Measurements from ENCODE around the gene NDRG3.

Gene NDRG3

GRCh38 chr20:36687850-36688249 is 58.0 kb downstream of the NDRG3 start:
- peaks cover 7% of the 10 kb centered on the region for H3K36me3 Mint-ChIP-seq (ENCODE audit: low read depth)
- H3K9me3 Mint-ChIP-seq, result no peaks in the 10 kb centered on the region
- TF ChIP-seq, protein P1, sequence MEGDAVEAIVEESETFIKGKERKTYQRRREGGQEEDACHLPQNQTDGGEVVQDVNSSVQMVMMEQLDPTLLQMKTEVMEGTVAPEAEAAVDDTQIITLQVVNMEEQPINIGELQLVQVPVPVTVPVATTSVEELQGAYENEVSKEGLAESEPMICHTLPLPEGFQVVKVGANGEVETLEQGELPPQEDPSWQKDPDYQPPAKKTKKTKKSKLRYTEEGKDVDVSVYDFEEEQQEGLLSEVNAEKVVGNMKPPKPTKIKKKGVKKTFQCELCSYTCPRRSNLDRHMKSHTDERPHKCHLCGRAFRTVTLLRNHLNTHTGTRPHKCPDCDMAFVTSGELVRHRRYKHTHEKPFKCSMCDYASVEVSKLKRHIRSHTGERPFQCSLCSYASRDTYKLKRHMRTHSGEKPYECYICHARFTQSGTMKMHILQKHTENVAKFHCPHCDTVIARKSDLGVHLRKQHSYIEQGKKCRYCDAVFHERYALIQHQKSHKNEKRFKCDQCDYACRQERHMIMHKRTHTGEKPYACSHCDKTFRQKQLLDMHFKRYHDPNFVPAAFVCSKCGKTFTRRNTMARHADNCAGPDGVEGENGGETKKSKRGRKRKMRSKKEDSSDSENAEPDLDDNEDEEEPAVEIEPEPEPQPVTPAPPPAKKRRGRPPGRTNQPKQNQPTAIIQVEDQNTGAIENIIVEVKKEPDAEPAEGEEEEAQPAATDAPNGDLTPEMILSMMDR (IDR thresholded peaks at IDR 0.05; ENCODE audit: unreplicated experiment in 3 of 3), result no peak
- no peaks in the 10 kb centered on the region for H3K4me1 Mint-ChIP-seq
- H3K27me3 Mint-ChIP-seq (ENCODE audit: low read depth), result no peaks in the 10 kb centered on the region
- no peak overlapping the region for H3K27ac Mint-ChIP-seq
- no peak overlapping the region for H3K4me3 Mint-ChIP-seq

DNA sequence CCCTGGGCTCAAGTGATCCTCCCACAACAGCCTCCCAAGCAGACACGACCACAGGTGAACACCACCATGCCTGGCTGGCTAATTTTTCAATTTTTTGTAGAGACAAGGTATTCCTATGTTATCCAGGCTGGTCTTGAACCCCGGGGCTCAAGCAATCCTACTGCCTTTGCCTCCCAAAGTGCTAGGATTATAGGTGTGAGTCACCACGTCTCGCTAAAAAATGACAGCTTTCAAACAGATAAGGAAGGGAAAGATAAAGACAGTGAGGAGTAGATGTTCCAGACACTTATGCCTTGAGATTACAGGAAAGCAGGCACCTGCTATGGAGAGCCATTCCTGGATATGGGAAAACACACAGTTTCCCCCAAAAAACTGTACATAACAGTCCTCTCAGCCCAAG is 58.9 kb downstream of the NDRG3 start:
- H3K36me3 Mint-ChIP-seq (ENCODE audit: low read depth), result peaks cover 13% of the 10 kb centered on the region
- H3K27ac Mint-ChIP-seq, result no peak overlapping the region
- H3K4me3 Mint-ChIP-seq, result no peak overlapping the region
- TF ChIP-seq, protein P1 (IDR thresholded peaks at IDR 0.05; ENCODE audit: unreplicated experiment in 3 of 3), result no peak
- no peaks in the 10 kb centered on the region for H3K27me3 Mint-ChIP-seq (ENCODE audit: low read depth)
- H3K9me3 Mint-ChIP-seq, result no peaks in the 10 kb centered on the region
- H3K4me1 Mint-ChIP-seq, result no peaks in the 10 kb centered on the region

GRCh38 chr20:36686504-36686903 is 59.4 kb downstream of the NDRG3 start:
- H3K4me1 Mint-ChIP-seq, result no peaks in the 10 kb centered on the region
- no peaks in the 10 kb centered on the region for H3K27me3 Mint-ChIP-seq (ENCODE audit: low read depth)
- H3K36me3 Mint-ChIP-seq (ENCODE audit: low read depth), result peaks cover 15% of the 10 kb centered on the region
- no peak overlapping the region for H3K4me3 Mint-ChIP-seq
- no peaks in the 10 kb centered on the region for H3K9me3 Mint-ChIP-seq
- TF ChIP-seq, protein P1 (IDR thresholded peaks at IDR 0.05; ENCODE audit: unreplicated experiment in 3 of 3), result no peak
- no peak overlapping the region for H3K27ac Mint-ChIP-seq

- no peaks in the 10 kb centered on the region for H3K4me1 Mint-ChIP-seq
- H3K9me3 Mint-ChIP-seq, result no peaks in the 10 kb centered on the region
- H3K4me3 Mint-ChIP-seq, result no peak overlapping the region
- H3K27me3 Mint-ChIP-seq (ENCODE audit: low read depth), result no peaks in the 10 kb centered on the region
- H3K36me3 Mint-ChIP-seq (ENCODE audit: low read depth), result peaks cover 26% of the 10 kb centered on the region
- TF ChIP-seq, protein P1 (IDR thresholded peaks at IDR 0.05; ENCODE audit: unreplicated experiment in 3 of 3), result no peak
- H3K27ac Mint-ChIP-seq, result no peak overlapping the region
Observed at GRCh38 chr20:36684747-36685146, 61.1 kb downstream of the NDRG3 start.

DNA sequence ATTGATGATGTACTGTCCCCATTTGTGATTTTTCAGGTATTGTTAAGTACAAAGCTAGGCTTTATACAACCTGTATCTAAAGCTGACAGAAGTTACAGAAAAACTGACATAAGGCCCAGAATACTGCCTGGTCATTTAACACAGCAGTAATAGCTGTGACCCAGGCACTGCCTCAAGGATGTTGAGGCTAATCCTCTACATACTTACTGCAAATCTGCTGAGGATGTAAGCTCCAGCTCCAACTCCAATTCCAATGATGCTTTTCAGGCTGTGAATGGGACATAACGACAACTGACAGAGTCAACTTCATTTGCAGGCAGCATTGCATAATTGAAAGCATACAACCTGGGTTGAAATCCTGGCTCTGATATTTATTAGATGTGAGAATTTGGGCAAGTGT is 63.6 kb downstream of the NDRG3 start:
- Mint-ChIP-seq H3K36me3 (ENCODE audit: low read depth) (peaks cover 40% of the 10 kb centered on the region), H3K9me3 (no peaks in the 10 kb centered on the region), H3K27ac (no peak overlapping the region), H3K4me3 (no peak overlapping the region), H3K4me1 (peaks cover 8% of the 10 kb centered on the region), H3K27me3 (ENCODE audit: low read depth) (no peaks in the 10 kb centered on the region)
- TF ChIP-seq, protein P1 (IDR thresholded peaks at IDR 0.05; ENCODE audit: unreplicated experiment in 3 of 3), result no peak

- Mint-ChIP-seq H3K4me3 (peak overlapping the region; percentile 80 to 92 (median 90)), H3K4me1 (peaks cover 9% of the 10 kb centered on the region), H3K27me3 (ENCODE audit: low read depth) (no peaks in the 10 kb centered on the region), H3K9me3 (no peaks in the 10 kb centered on the region), H3K27ac (peak overlapping the region; percentile 93 to 97 (median 97)), H3K36me3 (ENCODE audit: low read depth) (peaks cover 34% of the 10 kb centered on the region)
- TF ChIP-seq, protein P1 (IDR thresholded peaks at IDR 0.05; ENCODE audit: unreplicated experiment in 3 of 3), result peak in 2 of 3 experiments; percentile 39 to 47
Observed at GRCh38 chr20:36677422-36677771, 68.5 kb downstream of the NDRG3 start.
